Measurements from ENCODE around the gene USP20. TPM values are rescaled to one million over a fixed set of nuclear protein-coding genes. Genes with fewer than 3 reads are reported as not detected.
A peak's percentile ranks its signal among the peaks of the same experiment; 100 is the strongest.

Gene USP20
- total and polyA plus RNA-seq, 8 donors = 7.3 to 52.1 (median 17.1) TPM

- no peak overlapping the region for H3K4me3 ChIP-seq
- H3K36me3 ChIP-seq = peaks cover 25 to 93% (median 90%) of the 10 kb centered on the region in 4 donors
- H3K9me3 ChIP-seq = no peaks in the 10 kb centered on the region
- TF ChIP-seq EP300 (IDR thresholded peaks at IDR 0.05) (no peak), POLR2A (IDR thresholded peaks at IDR 0.05) (no peak), POLR2AphosphoS5 (IDR thresholded peaks at IDR 0.05) (no peak), CTCF (IDR thresholded peaks at IDR 0.05) (no peak)
- H3K27ac ChIP-seq = peak overlapping the region in 2 of 5 donors; percentile 10 to 41
- no peak for DNase-seq
- intact Hi-C loops (cut with DNase I; ENCODE audit: low total_unique reads) = no loop called here
- H3K27me3 ChIP-seq = no peaks in the 10 kb centered on the region
- H3K4me1 ChIP-seq = peaks cover 0 to 13% (median 0%) of the 10 kb centered on the region in 4 donors
- WGBS, 5 donors = 85 to 95% (median 91%) methylated on average over 8 of the region's 8 CpGs
Measured at GRCh38 chr9:129902740-129903134, 67.5 kb downstream of the USP20 start.

- H3K4me3 ChIP-seq = no peak overlapping the region
- no peak overlapping the region for H3K27ac ChIP-seq
- peaks cover 18 to 91% (median 88%) of the 10 kb centered on the region in 4 donors for H3K36me3 ChIP-seq
- no peak for TF ChIP-seq EP300 (IDR thresholded peaks at IDR 0.05)
- TF ChIP-seq POLR2A (IDR thresholded peaks at IDR 0.05) = no peak
- no peak for TF ChIP-seq POLR2AphosphoS5 (IDR thresholded peaks at IDR 0.05)
- no peak for TF ChIP-seq CTCF (IDR thresholded peaks at IDR 0.05)
- H3K9me3 ChIP-seq = no peaks in the 10 kb centered on the region
- 92 to 94% (median 93%) methylated on average over 4 of the region's 4 CpGs for WGBS, 5 donors
- intact Hi-C loops (cut with DNase I; ENCODE audit: low total_unique reads) = no loop called here
- no peak for DNase-seq
- peaks cover 0 to under 1% (median 0%) of the 10 kb centered on the region in 4 donors for H3K4me1 ChIP-seq
- no peaks in the 10 kb centered on the region for H3K27me3 ChIP-seq
Measured at GRCh38 chr9:129904734-129905133, 69.5 kb downstream of the USP20 start.

- Histone ChIP-seq H3K9me3 (no peaks in the 10 kb centered on the region), H3K4me1 (peaks cover 0 to 15% (median 2%) of the 10 kb centered on the region in 4 donors), H3K36me3 (peaks cover 6 to 80% (median 74%) of the 10 kb centered on the region in 4 donors), H3K27ac (no peak overlapping the region), H3K27me3 (no peaks in the 10 kb centered on the region), H3K4me3 (no peak overlapping the region)
- DNase-seq = no peak
- TF ChIP-seq POLR2A (IDR thresholded peaks at IDR 0.05) (no peak), CTCF (IDR thresholded peaks at IDR 0.05) (no peak), EP300 (IDR thresholded peaks at IDR 0.05) (no peak), POLR2AphosphoS5 (IDR thresholded peaks at IDR 0.05) (no peak)
- 92 to 98% (median 97%) methylated on average over 4 of the region's 4 CpGs for WGBS, 5 donors
- intact Hi-C loops (cut with DNase I; ENCODE audit: low total_unique reads) = no loop called here
Measured at GRCh38 chr9:129906298-129906697, 71.0 kb downstream of the USP20 start.

GRCh38 chr9:129907201-129907600, 71.9 kb downstream of the USP20 start:
- Histone ChIP-seq H3K27ac (no peak overlapping the region), H3K4me3 (no peak overlapping the region), H3K4me1 (peaks cover 0 to 17% (median 2%) of the 10 kb centered on the region in 4 donors), H3K36me3 (peaks cover 6 to 80% (median 67%) of the 10 kb centered on the region in 4 donors), H3K27me3 (no peaks in the 10 kb centered on the region), H3K9me3 (no peaks in the 10 kb centered on the region)
- TF ChIP-seq POLR2A (IDR thresholded peaks at IDR 0.05) (no peak), CTCF (IDR thresholded peaks at IDR 0.05) (no peak), POLR2AphosphoS5 (IDR thresholded peaks at IDR 0.05) (no peak)
- no peak for DNase-seq
- intact Hi-C loops (cut with DNase I; ENCODE audit: low total_unique reads) = no loop called here
- WGBS, 5 donors = 90 to 94% (median 91%) methylated on average over 4 of the region's 4 CpGs

Measured in stomach (tissue), 9 donors.